ENCODE measurements around the gene LMAN1L.

LMAN1L gene

GRCh38 chr15:74815121-74815934 is 2.7 kb downstream of the LMAN1L start:
- DNase-seq (ENCODE audit: low read depth in 2 of 3, low spot score in 2 of 3) = no peak

GRCh38 chr15:74815961-74816360 is 3.3 kb downstream of the LMAN1L start:
- DNase-seq (ENCODE audit: low read depth in 2 of 3, low spot score in 2 of 3) = no peak

GRCh38 chr15:74816624-74817369 is 4.2 kb downstream of the LMAN1L start:
- no peak for DNase-seq (ENCODE audit: low read depth in 2 of 3, low spot score in 2 of 3)

- no peak for DNase-seq (ENCODE audit: low read depth in 2 of 3, low spot score in 2 of 3)
These were observed 4.7 kb downstream of the LMAN1L start for GRCh38 chr15:74817370-74817737.

GRCh38 chr15:74820056-74820455 is 7.4 kb downstream of the LMAN1L start:
- no peak for DNase-seq (ENCODE audit: low read depth in 2 of 3, low spot score in 2 of 3)

GRCh38 chr15:74821091-74821789 is 8.6 kb downstream of the LMAN1L start:
- no peak for DNase-seq (ENCODE audit: low read depth in 2 of 3, low spot score in 2 of 3)

- DNase-seq (ENCODE audit: low read depth in 2 of 3, low spot score in 2 of 3) = no peak
These were observed 9.1 kb downstream of the LMAN1L start for GRCh38 chr15:74821790-74822158.

- no peak for DNase-seq (ENCODE audit: low read depth in 2 of 3, low spot score in 2 of 3)
These were observed 9.6 kb downstream of the LMAN1L start for GRCh38 chr15:74822233-74822632.

- no peak for DNase-seq (ENCODE audit: low read depth in 2 of 3, low spot score in 2 of 3)
These were observed 10.7 kb downstream of the LMAN1L start for GRCh38 chr15:74823324-74823723.

GRCh38 chr15:74824976-74825375 is 12.3 kb downstream of the LMAN1L start:
- DNase-seq (ENCODE audit: low read depth in 2 of 3, low spot score in 2 of 3) = no peak

GRCh38 chr15:74825866-74826265 is 13.2 kb downstream of the LMAN1L start:
- no peak for DNase-seq (ENCODE audit: low read depth in 2 of 3, low spot score in 2 of 3)

- no peak for DNase-seq (ENCODE audit: low read depth in 2 of 3, low spot score in 2 of 3)
These were observed 13.8 kb downstream of the LMAN1L start, which contains the start of gene CPLX3 for GRCh38 chr15:74826364-74826819. Gene CPLX3 (plus strand): TSS chr15:74826627. CDS start chr15:74826704, 77 bp downstream.

- no peak for DNase-seq (ENCODE audit: low read depth in 2 of 3, low spot score in 2 of 3)
These were observed 14.3 kb downstream of the LMAN1L start for GRCh38 chr15:74826921-74827320.

- no peak for DNase-seq (ENCODE audit: low read depth in 2 of 3, low spot score in 2 of 3)
These were observed 15.0 kb downstream of the LMAN1L start for GRCh38 chr15:74827614-74828013.

GRCh38 chr15:74828835-74829234 is 16.2 kb downstream of the LMAN1L start:
- DNase-seq (ENCODE audit: low read depth in 2 of 3, low spot score in 2 of 3) = no peak

- DNase-seq (ENCODE audit: low read depth in 2 of 3, low spot score in 2 of 3) = no peak
These were observed 16.9 kb downstream of the LMAN1L start for GRCh38 chr15:74829486-74829885.

GRCh38 chr15:74829991-74830390 is 17.4 kb downstream of the LMAN1L start:
- no peak for DNase-seq (ENCODE audit: low read depth in 2 of 3, low spot score in 2 of 3)

- no peak for DNase-seq (ENCODE audit: low read depth in 2 of 3, low spot score in 2 of 3)
These were observed 18.2 kb downstream of the LMAN1L start for GRCh38 chr15:74830868-74831267.

- DNase-seq (ENCODE audit: low read depth in 2 of 3, low spot score in 2 of 3) = no peak
These were observed 19.3 kb downstream of the LMAN1L start for GRCh38 chr15:74831813-74832495.

GRCh38 chr15:74832826-74833225 is 20.2 kb downstream of the LMAN1L start:
- DNase-seq (ENCODE audit: low read depth in 2 of 3, low spot score in 2 of 3) = no peak

All from activated CD8-positive, alpha-beta memory T cell treated with anti-CD3 and anti-CD28 coated beads for 48 hours (primary cell).